ENCODE data around the gene CPSF4.

The CPSF4 gene

DNA sequence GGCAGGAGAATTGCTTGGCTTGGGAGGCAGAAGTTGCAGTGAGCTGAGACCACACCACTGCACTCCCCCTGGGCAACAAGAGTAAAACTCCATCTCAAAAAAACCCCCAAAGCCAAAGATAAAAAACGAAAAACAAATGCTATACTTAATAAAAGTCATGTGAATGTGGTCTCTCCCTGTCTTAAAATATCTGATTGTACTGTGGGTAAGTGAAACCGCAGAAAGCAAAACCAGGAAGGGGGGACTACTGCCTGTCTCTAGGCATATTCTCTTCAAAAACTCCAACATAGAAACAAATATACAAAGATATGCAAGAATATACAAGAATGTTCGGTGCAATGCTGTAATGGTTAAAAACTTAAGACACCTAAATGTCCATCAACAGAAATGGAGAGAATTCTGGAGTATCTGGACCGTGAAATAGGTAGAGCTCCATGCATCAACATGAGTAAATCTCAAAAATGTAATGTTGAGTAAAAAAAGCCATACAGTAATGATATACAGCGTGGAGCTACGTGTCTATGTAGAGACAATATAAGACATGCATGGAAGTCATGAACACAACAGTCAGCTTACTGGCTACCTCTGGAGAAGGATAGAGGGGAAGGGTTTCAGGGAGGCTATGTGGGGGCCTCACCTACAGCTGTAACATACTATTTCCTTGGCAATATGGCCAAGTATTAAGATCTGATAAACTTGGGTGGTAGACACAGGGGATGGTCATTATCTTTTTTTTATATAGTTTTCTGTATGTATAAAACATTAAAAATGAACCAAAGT is 59.2 kb downstream of the CPSF4 start:
- no peak for DNase-seq

DNA sequence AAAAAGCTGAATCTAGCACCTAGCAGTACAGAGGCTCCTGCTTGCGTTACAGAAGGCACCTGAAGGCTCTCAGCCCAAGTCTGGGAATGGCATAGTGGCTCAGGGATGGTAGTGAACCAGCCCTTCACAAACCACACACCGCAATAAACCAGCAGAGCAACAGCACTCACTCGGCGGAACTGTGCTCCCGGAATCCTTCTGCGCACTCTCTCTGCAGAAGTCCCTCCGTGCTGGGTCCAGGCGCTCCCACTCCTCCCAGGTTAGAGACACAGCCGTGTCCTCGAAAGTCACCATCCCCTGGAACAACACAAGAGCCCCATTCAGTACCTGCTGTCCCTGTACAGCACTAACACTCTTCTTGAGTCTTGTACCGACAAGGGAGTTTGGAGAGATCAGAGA is 59.8 kb downstream of the CPSF4 start:
- DNase-seq, result no peak

DNA sequence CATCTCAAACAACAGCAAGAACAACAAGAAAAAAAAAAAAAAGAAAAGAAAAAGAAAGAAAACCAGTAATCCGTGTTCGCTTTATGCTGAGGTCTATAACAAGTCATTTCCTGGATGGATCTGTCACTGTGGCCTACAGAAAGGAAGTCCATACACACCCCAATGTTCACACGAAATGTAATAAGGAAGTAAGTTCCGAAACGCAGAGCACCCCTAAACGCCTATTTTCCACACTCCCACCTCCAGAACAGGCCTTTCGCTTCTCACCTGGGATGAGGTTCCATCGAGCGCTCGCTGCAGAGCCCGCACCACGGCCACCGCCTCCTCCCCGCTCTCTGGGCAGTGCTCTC is 60.6 kb downstream of the CPSF4 start:
- DNase-seq, result no peak

DNA sequence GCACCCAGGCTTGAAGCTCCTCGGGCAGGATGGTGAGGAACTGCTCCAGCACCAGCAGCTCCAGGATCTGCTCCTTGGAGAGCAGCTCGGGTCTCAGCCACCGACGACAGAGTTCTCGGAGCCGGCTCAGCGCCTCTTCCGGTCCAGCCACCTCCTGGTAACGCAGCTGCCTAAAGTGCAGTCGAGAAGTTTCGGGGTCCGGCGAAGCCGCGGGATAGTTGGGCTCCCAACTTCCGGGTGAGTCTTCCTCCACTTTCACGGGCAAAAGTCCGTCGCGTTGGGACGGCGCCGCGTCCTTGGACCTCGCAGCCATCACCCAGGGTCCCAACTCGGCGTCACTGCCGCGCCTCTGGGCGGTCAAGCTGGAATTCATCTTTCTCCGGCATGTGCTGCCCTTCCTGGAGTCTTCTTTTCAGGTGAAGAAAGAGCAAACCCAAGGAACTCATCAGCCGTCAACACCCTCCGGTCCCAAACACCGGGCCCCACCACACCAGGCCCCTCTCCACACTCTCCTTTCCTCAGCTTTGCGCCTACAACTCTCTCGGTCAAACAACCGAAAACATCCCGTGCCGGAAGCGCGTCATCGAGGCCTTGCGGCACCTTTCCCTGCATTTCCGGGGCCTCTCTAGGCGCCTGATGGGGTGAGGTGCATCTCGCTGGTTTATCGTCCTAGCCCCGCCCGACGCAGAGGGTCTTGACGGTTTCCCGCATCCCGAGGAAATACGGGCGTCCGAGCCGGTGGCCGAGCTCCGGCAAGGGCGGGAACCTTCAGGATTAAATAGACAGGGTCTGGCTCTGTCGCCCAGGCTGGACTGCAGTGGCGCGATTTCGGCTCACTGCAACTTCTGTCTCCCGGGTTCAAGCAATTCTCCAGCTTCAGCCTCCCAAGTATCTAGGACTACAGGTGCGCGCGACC is 61.2 kb downstream of the CPSF4 start, which contains the start of gene ZNF394:
TSS of gene ZNF394 (minus strand) at position 561 of the 916 bp plus-strand sequence. CDS start at position 373, 188 bp downstream.
- DNase-seq, result peak; percentile 89

DNA sequence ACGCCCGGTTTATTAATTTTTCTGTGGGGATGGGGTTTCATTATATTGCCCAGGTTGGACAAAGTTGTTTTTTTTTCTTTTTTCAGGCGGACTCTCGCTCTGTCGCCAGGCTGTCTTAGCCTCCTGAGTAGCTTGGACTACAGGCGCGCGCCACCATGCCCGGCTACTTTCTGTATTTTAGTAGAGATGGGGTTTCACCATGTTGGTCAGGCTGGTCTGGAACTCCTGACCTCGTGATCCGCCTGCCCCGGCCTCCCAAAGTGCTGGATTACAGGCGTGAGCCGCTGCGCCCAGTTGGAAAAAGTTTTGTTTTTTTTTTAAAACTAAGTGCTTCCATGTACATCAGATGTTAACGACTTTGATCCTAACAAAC is 61.9 kb downstream of the CPSF4 start:
- DNase-seq, result no peak

DNA sequence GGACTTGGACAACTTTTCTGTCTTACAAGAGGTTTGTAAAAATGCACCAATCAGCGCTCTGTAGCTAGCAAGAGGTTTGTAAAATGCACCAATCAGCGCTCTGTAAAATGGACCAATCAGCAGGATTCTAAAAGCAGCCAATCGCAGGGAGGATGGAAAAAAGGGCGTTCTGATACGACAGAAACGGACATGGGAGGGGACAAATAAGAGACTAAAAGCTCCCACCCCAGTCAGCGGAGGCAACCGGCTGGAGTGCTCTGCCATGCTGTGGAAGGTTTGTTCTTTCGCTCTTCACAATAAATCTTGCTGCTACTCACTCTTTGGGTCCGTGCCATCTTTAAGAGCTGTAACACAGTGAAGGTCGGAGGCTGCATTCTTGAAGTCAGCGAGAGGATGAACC is 62.5 kb downstream of the CPSF4 start:
- peak; percentile 22 for DNase-seq

DNA sequence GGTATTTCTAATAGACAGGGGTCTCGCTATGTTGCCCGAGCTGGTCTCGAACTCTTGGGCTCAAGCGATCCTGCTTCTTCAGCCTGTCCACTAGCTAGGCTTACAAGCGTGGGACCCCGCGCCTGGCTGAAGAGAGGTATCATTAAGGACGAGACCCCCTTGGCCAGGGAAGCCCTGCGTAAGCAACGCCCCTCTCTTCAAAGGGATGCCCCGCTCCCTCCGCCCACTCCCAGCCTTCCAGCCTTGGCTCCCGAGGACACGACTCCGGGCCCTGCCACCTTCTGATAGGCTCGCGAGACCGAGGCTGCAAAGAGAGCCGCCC is 65.5 kb downstream of the CPSF4 start:
- no peak for DNase-seq

DNA sequence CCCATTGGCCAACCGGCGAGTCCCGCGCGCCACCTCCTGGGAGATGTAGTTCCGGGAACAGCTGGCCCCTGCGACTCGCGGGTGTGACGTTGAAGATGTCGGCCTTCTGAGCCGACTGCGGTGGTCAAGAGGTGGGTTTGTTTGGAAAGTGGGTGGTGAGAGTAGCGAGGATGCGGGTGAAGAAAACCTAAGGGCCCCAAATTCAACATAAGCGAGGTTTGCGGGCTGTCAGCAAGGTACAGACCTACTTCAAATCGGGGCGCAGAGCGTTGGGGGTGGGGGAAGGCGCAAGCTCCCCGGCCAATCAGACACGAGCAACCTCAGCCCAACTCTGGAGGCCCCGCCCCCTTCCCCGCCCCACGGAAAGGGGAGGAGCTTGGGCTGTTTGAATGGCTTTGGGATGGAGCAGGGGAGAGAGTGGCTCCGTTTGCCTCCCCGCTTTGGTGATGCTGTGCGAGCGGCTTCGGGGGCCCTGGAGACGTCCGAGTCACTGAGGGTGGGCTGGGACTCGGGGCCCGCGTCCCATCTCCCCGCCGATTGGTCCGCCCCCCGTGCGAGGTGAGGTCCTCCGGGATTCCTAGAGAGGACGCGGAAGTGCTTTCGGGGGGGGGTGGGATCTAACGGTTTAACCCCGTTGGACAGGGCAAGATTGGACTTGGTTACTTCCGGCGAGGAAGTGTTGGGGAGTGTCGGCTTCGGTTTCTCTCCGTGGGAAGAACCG is 66.0 kb downstream of the CPSF4 start, which contains the start of gene ZKSCAN5:
TSS of gene ZKSCAN5 (plus strand) at position 60 of the 721 bp plus-strand sequence. CDS start 1,383 bp downstream, outside the sequence.
- DNase-seq, result peak; percentile 98

DNA sequence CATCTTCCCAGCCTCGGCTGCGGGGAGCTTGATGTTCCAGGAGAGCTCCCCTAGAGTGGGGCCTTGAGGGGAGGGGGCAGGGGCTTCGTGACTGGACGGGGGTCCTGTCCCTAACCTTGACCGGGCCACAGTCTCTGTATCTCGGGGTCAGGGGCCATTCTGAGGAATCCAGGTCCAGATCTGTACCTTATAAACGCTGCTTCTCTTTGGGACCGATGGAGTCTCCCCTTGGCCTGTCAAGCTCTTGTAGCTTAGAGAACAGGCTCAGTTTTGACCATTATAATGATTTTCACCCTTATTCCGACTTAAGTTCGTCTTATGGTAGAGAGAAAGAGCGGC is 66.5 kb downstream of the CPSF4 start:
- DNase-seq, result no peak

Measured in stimulated activated CD4-positive, alpha-beta T cell treated with anti-CD3 and anti-CD28 coated beads, Interleukin-1b, Interleukin-23, amount 100 ng/mL, for 48 hours (primary cell).